GM12875 (cell line): ENCODE measurements around the gene TMC5.
"Not testable (repeated sequence)": the region's sequence is repeated elsewhere in the genome, so short reads cannot be mapped to it uniquely, and the experiment has no call there.

Source experiments
- H3K4me3 ChIP-seq: one replicate; pipeline ENCODE4 v1.5.1; 2011; ENCODE audit warnings: low read depth, low read length, control low read depth
- CTCF ChIP-seq: IDR thresholded peaks from 2 replicates; pipeline ENCODE4 v1.5.1; 2011; ENCODE audit warnings: low read depth, mild to moderate bottlenecking, control low read depth, inconsistent platforms, low read length, moderate library complexity, borderline replicate concordance; ENCODE audit not compliant: insufficient read depth

Gene TMC5

GRCh38 chr16:19410435-19411171, 7.1 kb upstream of the TMC5 start:
- TF ChIP-seq CTCF: no peak
- no peak overlapping the region for H3K4me3 ChIP-seq

GRCh38 chr16:19411298-19411697, 6.4 kb upstream of the TMC5 start:
- no peak overlapping the region for H3K4me3 ChIP-seq
- TF ChIP-seq CTCF: no peak

- not testable (repeated sequence) for H3K4me3 ChIP-seq
These were observed 5.6 kb upstream of the TMC5 start for GRCh38 chr16:19412055-19412454.

GRCh38 chr16:19415461-19415860, 2.2 kb upstream of the TMC5 start:
- H3K4me3 ChIP-seq: no peak overlapping the region
- no peak for TF ChIP-seq CTCF

- H3K4me3 ChIP-seq: no peak overlapping the region
- no peak for TF ChIP-seq CTCF
These were observed 1.8 kb upstream of the TMC5 start for GRCh38 chr16:19415918-19416317.

GRCh38 chr16:19418200-19418599, 517 bp downstream of the TMC5 start:
- TF ChIP-seq CTCF: no peak
- no peak overlapping the region for H3K4me3 ChIP-seq

GRCh38 chr16:19419698-19420075, 2.0 kb downstream of the TMC5 start:
- TF ChIP-seq CTCF: no peak
- no peak overlapping the region for H3K4me3 ChIP-seq
